ENCODE data around the gene POMT1.

- TF ChIP-seq CTCF (tag by site-specific recombination; IDR thresholded peaks at IDR 0.05), result no peak
- no peak for TF ChIP-seq BCL11B (tag by site-specific recombination; IDR thresholded peaks at IDR 0.05; ENCODE audit: low read depth)
- TF ChIP-seq ZFP69B (tag by site-specific recombination; IDR thresholded peaks at IDR 0.05), result no peak
- no peak for TF ChIP-seq ZNF596 (tag by site-specific recombination; IDR thresholded peaks at IDR 0.05)
- TF ChIP-seq ZNF747 (tag by site-specific recombination; IDR thresholded peaks at IDR 0.05), result no peak
- no peak for TF ChIP-seq PATZ1 (tag by site-specific recombination; IDR thresholded peaks at IDR 0.05)
- TF ChIP-seq MEIS1 (CRISPR knock-in tag; IDR thresholded peaks at IDR 0.05; ENCODE audit: borderline replicate concordance), result no peak
- TF ChIP-seq ZNF350 (tag by site-specific recombination; IDR thresholded peaks at IDR 0.05), result no peak
- TF ChIP-seq ZBTB26 (tag by site-specific recombination; optimal IDR thresholded peaks at IDR 0.05), result no peak
- no peak for TF ChIP-seq ZNF292 (tag by site-specific recombination; IDR thresholded peaks at IDR 0.05; ENCODE audit: borderline replicate concordance, low read depth)
- no peak for TF ChIP-seq ZNF785 (tag by site-specific recombination; IDR thresholded peaks at IDR 0.05)
- no peak for TF ChIP-seq YY1 (tag by site-specific recombination; IDR thresholded peaks at IDR 0.05)
- TF ChIP-seq ZNF704 (tag by site-specific recombination; IDR thresholded peaks at IDR 0.05), result no peak
- no peak for TF ChIP-seq PBX3 (CRISPR knock-in tag; IDR thresholded peaks at IDR 0.05)
Measured at GRCh38 chr9:131496844-131497405, 5.8 kb upstream of the POMT1 start.
